Activated naive CD4-positive, alpha-beta T cell treated with anti-CD3 and anti-CD28 coated beads, Interleukin-2, amount 10 ng/mL, durations not matched to agents 7 days and 5 days (primary cell): ENCODE data around the gene DOCK11.
A peak's percentile ranks its signal among the peaks of the same experiment; 100 is the strongest.
"Not testable (repeated sequence)": the region's sequence is repeated elsewhere in the genome, so short reads cannot be mapped to it uniquely, and the experiment has no call there.

Experiments used
- CTCF ChIA-PET: fragments of 350-600 bp; sonication (Branson Sonifier 250); formaldehyde crosslinking; loops from one replicate; lab custom pipeline; 2021; ENCODE audit warnings: antibody characterized with exemption; lab: Charles Lee
- DNase-seq: peaks from one replicate; pipeline ENCODE4 v3.0.0-alpha.2; 2020
- H3K27ac Mint-ChIP-seq: one replicate; pipeline ENCODE4 v1.8.0; 2021; ENCODE audit warnings: mild to moderate bottlenecking, moderate library complexity, mixed read lengths
- H3K27me3 Mint-ChIP-seq: one replicate; pipeline ENCODE4 v1.8.0; 2021; ENCODE audit warnings: mild to moderate bottlenecking, mixed read lengths
- H3K36me3 Mint-ChIP-seq: one replicate; pipeline ENCODE4 v1.8.0; 2021; ENCODE audit warnings: mixed read lengths
- H3K4me1 Mint-ChIP-seq: one replicate; pipeline ENCODE4 v1.8.0; 2021; ENCODE audit warnings: mixed read lengths
- H3K4me3 Mint-ChIP-seq: one replicate; pipeline ENCODE4 v1.8.0; 2021; ENCODE audit warnings: mild to moderate bottlenecking, moderate library complexity, mixed read lengths
- H3K9me3 Mint-ChIP-seq: one replicate; pipeline ENCODE4 v1.8.0; 2021; ENCODE audit warnings: mixed read lengths

DOCK11 gene

DNA sequence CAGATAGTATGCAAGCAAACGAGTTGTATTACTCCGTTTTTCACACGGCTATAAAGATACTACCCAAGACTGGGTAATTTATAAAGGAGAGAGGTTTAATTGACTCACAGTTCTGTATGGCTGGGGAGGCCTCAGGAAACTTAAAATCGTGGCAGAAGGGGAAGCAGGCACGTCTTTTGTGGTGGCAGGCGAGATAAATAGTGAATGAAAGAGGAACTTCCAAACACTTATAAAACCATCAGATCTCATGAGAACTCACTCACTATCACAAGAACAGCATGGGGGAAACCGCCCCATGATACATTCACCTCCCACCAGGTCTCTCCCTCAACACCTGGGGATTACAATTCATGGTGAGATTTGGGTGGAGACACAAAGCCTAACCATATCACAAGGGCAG lies 90.6 kb downstream of the DOCK11 start:
- DNase-seq, H3K27ac Mint-ChIP-seq, H3K4me3 Mint-ChIP-seq, H3K9me3 Mint-ChIP-seq, CTCF ChIA-PET, H3K27me3 Mint-ChIP-seq, H3K4me1 Mint-ChIP-seq: not testable (repeated sequence)
- H3K36me3 Mint-ChIP-seq: peaks cover 53% of the 10 kb centered on the region

DNA sequence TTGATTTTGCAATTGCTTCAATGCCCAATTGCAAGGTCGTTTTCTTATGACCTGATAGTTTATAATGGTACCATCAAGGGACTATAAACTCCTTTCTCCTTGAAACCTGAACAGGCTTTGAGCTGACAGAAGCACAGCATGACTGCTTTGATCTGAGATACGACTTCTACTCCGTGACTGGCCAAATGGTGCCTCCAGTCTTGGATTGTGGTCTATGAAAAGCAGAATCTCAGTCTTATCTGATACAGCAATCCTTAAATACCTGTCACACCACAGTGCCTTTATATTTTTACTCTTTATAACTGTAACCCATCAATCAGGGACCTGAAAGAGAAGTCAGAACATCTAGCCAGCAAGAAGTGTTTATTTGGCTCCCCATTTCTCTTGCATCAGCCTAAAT lies 93.1 kb downstream of the DOCK11 start:
- H3K36me3 Mint-ChIP-seq: peaks cover 50% of the 10 kb centered on the region
- no peak for DNase-seq
- CTCF ChIA-PET: no interaction called here
- H3K4me1 Mint-ChIP-seq: peaks cover 3% of the 10 kb centered on the region
- no peaks in the 10 kb centered on the region for H3K27me3 Mint-ChIP-seq
- H3K27ac Mint-ChIP-seq: no peak overlapping the region
- H3K4me3 Mint-ChIP-seq: no peak overlapping the region
- no peaks in the 10 kb centered on the region for H3K9me3 Mint-ChIP-seq

- Mint-ChIP-seq H3K4me3 (no peak overlapping the region), H3K36me3 (peaks cover 51% of the 10 kb centered on the region), H3K27ac (no peak overlapping the region), H3K9me3 (no peaks in the 10 kb centered on the region), H3K4me1 (peaks cover 3% of the 10 kb centered on the region), H3K27me3 (no peaks in the 10 kb centered on the region)
- CTCF ChIA-PET: interaction anchor here (0.6 to 1.5 kb wide), 2 partner anchors 12 to 336 kb away, joined by 3 to 4 read pairs; no protein-coding TSS in a partner anchor
- no peak for DNase-seq
These were observed 93.6 kb downstream of the DOCK11 start for GRCh38 chrX:118589227-118589626.

GRCh38 chrX:118593407-118593806 lies 97.8 kb downstream of the DOCK11 start:
- H3K27me3 Mint-ChIP-seq: no peaks in the 10 kb centered on the region
- CTCF ChIA-PET: interaction anchor here (0.8 kb wide), 1 partner anchor 8 kb away, joined by 3 read pairs; no protein-coding TSS in a partner anchor
- no peak overlapping the region for H3K4me3 Mint-ChIP-seq
- peaks cover 6% of the 10 kb centered on the region for H3K4me1 Mint-ChIP-seq
- DNase-seq: no peak
- no peak overlapping the region for H3K27ac Mint-ChIP-seq
- H3K36me3 Mint-ChIP-seq: peaks cover 45% of the 10 kb centered on the region
- no peaks in the 10 kb centered on the region for H3K9me3 Mint-ChIP-seq

GRCh38 chrX:118594697-118595420 lies 99.2 kb downstream of the DOCK11 start:
- Mint-ChIP-seq H3K27ac (peak overlapping the region; percentile 60), H3K4me1 (peaks cover 6% of the 10 kb centered on the region), H3K4me3 (no peak overlapping the region), H3K9me3 (no peaks in the 10 kb centered on the region), H3K27me3 (no peaks in the 10 kb centered on the region), H3K36me3 (peaks cover 47% of the 10 kb centered on the region)
- no peak for DNase-seq
- CTCF ChIA-PET: no interaction called here

GRCh38 chrX:118595501-118596042 lies 100.0 kb downstream of the DOCK11 start:
- Mint-ChIP-seq H3K4me1 (peaks cover 7% of the 10 kb centered on the region), H3K9me3 (no peaks in the 10 kb centered on the region), H3K27ac (peak overlapping the region; percentile 51), H3K36me3 (peaks cover 49% of the 10 kb centered on the region), H3K27me3 (no peaks in the 10 kb centered on the region), H3K4me3 (no peak overlapping the region)
- CTCF ChIA-PET: no interaction called here
- DNase-seq: no peak

- Mint-ChIP-seq H3K36me3 (peaks cover 44% of the 10 kb centered on the region), H3K4me1 (peaks cover 10% of the 10 kb centered on the region), H3K27ac (peak overlapping the region; percentile 14), H3K9me3 (no peaks in the 10 kb centered on the region), H3K4me3 (no peak overlapping the region), H3K27me3 (no peaks in the 10 kb centered on the region)
- DNase-seq: no peak
- CTCF ChIA-PET: no interaction called here
These were observed 100.8 kb downstream of the DOCK11 start for GRCh38 chrX:118596390-118596789.

DNA sequence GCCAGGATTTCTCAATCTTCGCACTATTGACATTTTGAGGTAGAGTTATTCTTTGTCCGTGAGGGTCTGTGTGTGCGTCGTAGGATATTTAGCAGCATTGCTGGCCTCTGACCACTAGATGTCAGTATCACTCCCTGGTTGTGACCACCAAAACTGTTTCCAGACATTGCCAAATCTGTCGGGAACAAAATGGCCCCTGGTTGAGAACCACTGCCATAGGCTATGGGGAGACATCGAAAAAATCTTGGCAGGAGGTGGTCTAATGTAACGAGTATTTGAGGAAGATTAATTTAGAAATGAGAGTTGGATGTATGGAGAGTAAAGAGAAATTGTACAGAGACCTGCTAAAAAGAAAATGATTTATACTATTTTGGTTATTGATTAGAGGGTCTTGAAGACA lies 108.4 kb downstream of the DOCK11 start:
- H3K9me3 Mint-ChIP-seq: no peaks in the 10 kb centered on the region
- H3K27ac Mint-ChIP-seq: peak overlapping the region; percentile 67
- H3K36me3 Mint-ChIP-seq: peaks cover 47% of the 10 kb centered on the region
- H3K4me3 Mint-ChIP-seq: no peak overlapping the region
- no peaks in the 10 kb centered on the region for H3K27me3 Mint-ChIP-seq
- CTCF ChIA-PET: interaction anchor here (0.6 kb wide), 1 partner anchor 144 kb away, joined by 3 read pairs; no protein-coding TSS in a partner anchor
- DNase-seq: peak; percentile 26
- H3K4me1 Mint-ChIP-seq: peaks cover 8% of the 10 kb centered on the region

- CTCF ChIA-PET: interaction anchor here (1.5 kb wide), 1 partner anchor 10 kb away, joined by 6 read pairs; no protein-coding TSS in a partner anchor
- DNase-seq: no peak
- H3K27ac Mint-ChIP-seq: no peak overlapping the region
- H3K27me3 Mint-ChIP-seq: no peaks in the 10 kb centered on the region
- no peaks in the 10 kb centered on the region for H3K4me1 Mint-ChIP-seq
- no peaks in the 10 kb centered on the region for H3K9me3 Mint-ChIP-seq
- H3K4me3 Mint-ChIP-seq: no peak overlapping the region
- peaks cover 57% of the 10 kb centered on the region for H3K36me3 Mint-ChIP-seq
These were observed 116.7 kb downstream of the DOCK11 start for GRCh38 chrX:118612290-118612689.

DNA sequence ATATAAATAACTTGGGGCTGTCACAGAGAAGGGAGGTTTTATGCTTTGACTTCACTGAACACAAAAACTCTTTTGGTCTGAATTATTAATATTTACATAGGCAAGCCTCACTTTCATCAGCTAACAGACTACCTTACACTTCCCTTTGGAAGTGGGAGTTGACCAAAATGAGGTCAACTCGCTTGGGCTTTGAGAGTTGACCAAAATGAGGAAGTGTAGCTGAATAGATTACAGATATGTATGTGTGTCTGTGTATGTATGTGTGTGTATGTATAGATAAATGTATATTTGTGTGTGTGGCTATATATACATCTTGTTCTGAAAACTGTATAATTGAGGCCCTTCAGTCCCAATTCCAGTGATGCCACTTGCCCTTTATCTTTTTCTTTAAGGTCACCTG lies 118.5 kb downstream of the DOCK11 start:
- no peaks in the 10 kb centered on the region for H3K4me1 Mint-ChIP-seq
- no peak for DNase-seq
- no peak overlapping the region for H3K27ac Mint-ChIP-seq
- CTCF ChIA-PET: no interaction called here
- no peaks in the 10 kb centered on the region for H3K27me3 Mint-ChIP-seq
- no peaks in the 10 kb centered on the region for H3K9me3 Mint-ChIP-seq
- peaks cover 44% of the 10 kb centered on the region for H3K36me3 Mint-ChIP-seq
- H3K4me3 Mint-ChIP-seq: no peak overlapping the region

DNA sequence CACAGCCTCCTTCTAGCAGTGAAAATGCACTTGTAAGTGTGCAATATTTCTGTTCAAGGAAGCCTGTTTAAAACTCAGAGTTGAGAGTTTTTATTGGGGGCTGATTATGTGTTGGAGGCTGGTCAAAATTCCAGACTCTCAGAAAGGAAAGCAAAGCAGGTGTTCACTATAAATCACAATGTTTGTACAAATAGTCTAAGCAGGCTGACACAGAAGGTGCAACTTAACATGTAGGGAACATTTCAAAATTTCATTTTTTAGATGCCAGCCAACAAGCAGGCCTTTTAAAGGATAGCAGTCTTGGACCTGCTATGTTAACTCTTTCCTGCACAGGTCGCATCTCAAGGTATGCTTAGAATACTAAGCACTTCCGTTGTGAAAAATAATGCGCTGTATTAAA lies 119.5 kb downstream of the DOCK11 start:
- no peak overlapping the region for H3K4me3 Mint-ChIP-seq

GRCh38 chrX:118621081-118621759 lies 125.6 kb downstream of the DOCK11 start:
- CTCF ChIA-PET: no interaction called here
- Mint-ChIP-seq H3K4me3 (no peak overlapping the region), H3K4me1 (no peaks in the 10 kb centered on the region), H3K27ac (peak overlapping the region; percentile 65), H3K36me3 (peaks cover 13% of the 10 kb centered on the region), H3K27me3 (no peaks in the 10 kb centered on the region), H3K9me3 (no peaks in the 10 kb centered on the region)
- no peak for DNase-seq

More for the DNA sequence above, 119.5 kb downstream of the DOCK11 start:
- no peaks in the 10 kb centered on the region for H3K4me1 Mint-ChIP-seq
- H3K36me3 Mint-ChIP-seq: peaks cover 38% of the 10 kb centered on the region
- no peaks in the 10 kb centered on the region for H3K27me3 Mint-ChIP-seq
- H3K9me3 Mint-ChIP-seq: no peaks in the 10 kb centered on the region
- DNase-seq: no peak
- CTCF ChIA-PET: no interaction called here
- no peak overlapping the region for H3K27ac Mint-ChIP-seq

DNA sequence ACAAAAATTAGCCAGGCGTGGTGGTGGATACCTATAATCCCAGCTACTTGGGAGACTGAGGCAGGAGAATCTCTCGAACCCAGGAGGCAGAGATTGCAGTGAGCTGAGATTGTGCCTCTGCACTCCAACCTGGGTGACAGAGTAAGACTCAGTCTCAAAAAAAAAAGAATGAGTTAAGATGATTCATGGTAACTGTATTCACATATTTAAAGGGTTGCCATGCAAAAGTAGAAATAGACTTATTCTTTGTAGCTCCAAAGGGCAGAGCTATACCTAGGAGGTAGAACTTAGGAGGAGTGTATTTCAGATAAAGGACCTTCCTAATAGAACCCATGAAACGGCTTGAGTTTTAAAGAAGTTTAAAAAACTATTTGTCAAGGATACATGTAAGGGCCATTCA lies 127.4 kb downstream of the DOCK11 start:
- Mint-ChIP-seq H3K27ac (no peak overlapping the region), H3K9me3 (no peaks in the 10 kb centered on the region), H3K4me1 (no peaks in the 10 kb centered on the region), H3K36me3 (peaks cover 19% of the 10 kb centered on the region), H3K27me3 (no peaks in the 10 kb centered on the region), H3K4me3 (no peak overlapping the region)
- CTCF ChIA-PET: no interaction called here
- no peak for DNase-seq

DNA sequence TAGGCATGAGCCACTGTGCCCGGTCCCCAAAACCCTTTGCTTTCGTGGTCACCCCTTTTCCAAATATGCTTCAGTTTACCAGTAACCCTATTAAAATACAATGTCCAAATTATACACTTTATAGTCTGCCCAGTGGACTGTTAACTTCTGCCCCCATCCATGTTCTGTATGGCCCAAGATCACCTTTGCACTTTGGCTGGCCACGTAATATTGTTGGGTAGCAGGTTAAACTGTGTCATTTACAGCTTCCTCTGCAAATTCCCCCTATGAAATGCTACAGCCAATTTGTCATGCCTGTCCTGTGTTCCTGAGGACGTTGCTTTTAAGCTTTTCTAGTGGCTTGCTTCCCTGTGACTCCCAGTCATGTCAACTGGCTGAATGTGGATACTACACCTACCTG lies 130.7 kb downstream of the DOCK11 start:
- no peak overlapping the region for H3K27ac Mint-ChIP-seq
- H3K27me3 Mint-ChIP-seq: no peaks in the 10 kb centered on the region
- no peak for DNase-seq
- peaks cover 23% of the 10 kb centered on the region for H3K36me3 Mint-ChIP-seq
- H3K4me1 Mint-ChIP-seq: no peaks in the 10 kb centered on the region
- H3K9me3 Mint-ChIP-seq: no peaks in the 10 kb centered on the region
- CTCF ChIA-PET: interaction anchor here (1.5 kb wide), 2 partner anchors 10 to 16 kb away, joined by 3 to 4 read pairs; no protein-coding TSS in a partner anchor
- H3K4me3 Mint-ChIP-seq: no peak overlapping the region
